GM23248 (cell line): ENCODE data around the gene POMGNT2. TPM values are rescaled to one million over a fixed set of nuclear protein-coding genes. Genes with fewer than 3 reads are reported as not detected.
A peak's percentile ranks its signal among the peaks of the same experiment; 100 is the strongest.

Experiments used
- DNase-seq: peaks from one replicate; pipeline ENCODE4 v3.0.0-alpha.2; 2015
- H2AFZ ChIP-seq: fragments of 200-600 bp; sonication (generic); 2 replicates; pipeline ENCODE4 v1.6.1; 2016; ENCODE audit warnings: antibody characterized with exemption
- H3F3A ChIP-seq: fragments of 200-600 bp; sonication (generic); 2 replicates; pipeline ENCODE4 v1.6.1; 2016; ENCODE audit warnings: mild to moderate bottlenecking, antibody characterized with exemption, mixed run types; ENCODE audit not compliant: insufficient read depth
- H3K27ac ChIP-seq: fragments of 200-600 bp; sonication (generic); 2 replicates; pipeline ENCODE4 v1.5.1; 2016; ENCODE audit warnings: mild to moderate bottlenecking
- H3K27me3 ChIP-seq: fragments of 200-600 bp; sonication (generic); replicated peaks from 2 replicates; pipeline ENCODE4 v1.6.1; 2016; ENCODE audit warnings: mild to moderate bottlenecking; ENCODE audit not compliant: insufficient read depth
- H3K36me3 ChIP-seq: fragments of 200-600 bp; sonication (generic); 2 replicates; pipeline ENCODE4 v1.6.1; 2016; ENCODE audit warnings: low read depth, mild to moderate bottlenecking
- H3K4me1 ChIP-seq: fragments of 200-600 bp; sonication (generic); 2 replicates; pipeline ENCODE4 v1.6.1; 2016; ENCODE audit warnings: mild to moderate bottlenecking; ENCODE audit not compliant: insufficient read depth
- H3K4me2 ChIP-seq: fragments of 200-600 bp; sonication (generic); one replicate; pipeline ENCODE4 v1.6.1; 2016; ENCODE audit warnings: mild to moderate bottlenecking; ENCODE audit not compliant: unreplicated experiment
- H3K4me3 ChIP-seq: fragments of 200-600 bp; sonication (generic); 2 replicates; pipeline ENCODE4 v1.5.1; 2016; ENCODE audit warnings: mild to moderate bottlenecking
- H3K79me2 ChIP-seq: fragments of 200-600 bp; sonication (generic); 2 replicates; pipeline ENCODE4 v1.6.1; 2016; ENCODE audit warnings: mild to moderate bottlenecking; ENCODE audit not compliant: insufficient read depth
- H3K9ac ChIP-seq: fragments of 200-600 bp; sonication (generic); 2 replicates; pipeline ENCODE4 v1.6.1; 2016; ENCODE audit warnings: mild to moderate bottlenecking
- H3K9me2 ChIP-seq: fragments of 200-600 bp; sonication (generic); 2 replicates; pipeline ENCODE4 v1.6.1; 2016; ENCODE audit warnings: mixed run types, mild to moderate bottlenecking, moderate library complexity; ENCODE audit not compliant: insufficient read depth
- H3K9me3 ChIP-seq: fragments of 200-600 bp; sonication (generic); one replicate; pipeline ENCODE4 v1.6.1; 2017; ENCODE audit warnings: low read depth
- H4K20me1 ChIP-seq: fragments of 200-600 bp; sonication (generic); 2 replicates; pipeline ENCODE4 v1.6.0; 2016; ENCODE audit not compliant: insufficient read depth
- EZH2 ChIP-seq: fragments of 200-600 bp; sonication (generic); IDR thresholded peaks from 2 replicates; pipeline ENCODE4 v1.6.1; 2018; ENCODE audit warnings: antibody characterized with exemption, mild to moderate bottlenecking; ENCODE audit not compliant: insufficient read depth, poor library complexity, severe bottlenecking
- EZH2phosphoT487 ChIP-seq: fragments of 200-600 bp; sonication (generic); IDR thresholded peaks from 2 replicates; pipeline ENCODE4 v1.6.1; 2018; ENCODE audit warnings: antibody characterized with exemption, moderate library complexity, mild to moderate bottlenecking, low read depth; ENCODE audit not compliant: insufficient read depth
- WGBS, 2 experiments: methylation state at CpG; one replicate each; pipeline ENCODE4 v1.1.6; 2015 to 2017; ENCODE audit warnings: low lambda C conversion rate in 2 of 2, low coverage in 1 of 2; ENCODE audit errors: missing lambda C conversion rate in 2 of 2; 5-methylcytosine and 5-hydroxymethylcytosine counted together
- in situ Hi-C: fragments of 300-500 bp; cut with MboI; formaldehyde crosslinking; loops from 2 replicates; pipeline ENCODE4 v1.15.0; 2020
- polyA plus RNA-seq: library from polyadenylated mRNA; unstranded; fragments of >200 nt; fragmentation: Nextera tagmentation; extraction: Ambion mirVana; gene quantifications from 2 replicates; pipeline ENCODE4 v1.2.1, GENCODE V29; 2016
- total RNA-seq: library from RNA; depleted of rRNA; stranded (reverse); fragments of >200 nt; shearing (Covaris generic); gene quantifications from 2 replicates; pipeline ENCODE4 v1.2.3, GENCODE V29; 2014; rRNA removed

The POMGNT2 gene
- total and polyA plus RNA-seq, 2 experiments from 2014 or later: 10.6 to 11.6 TPM

DNA sequence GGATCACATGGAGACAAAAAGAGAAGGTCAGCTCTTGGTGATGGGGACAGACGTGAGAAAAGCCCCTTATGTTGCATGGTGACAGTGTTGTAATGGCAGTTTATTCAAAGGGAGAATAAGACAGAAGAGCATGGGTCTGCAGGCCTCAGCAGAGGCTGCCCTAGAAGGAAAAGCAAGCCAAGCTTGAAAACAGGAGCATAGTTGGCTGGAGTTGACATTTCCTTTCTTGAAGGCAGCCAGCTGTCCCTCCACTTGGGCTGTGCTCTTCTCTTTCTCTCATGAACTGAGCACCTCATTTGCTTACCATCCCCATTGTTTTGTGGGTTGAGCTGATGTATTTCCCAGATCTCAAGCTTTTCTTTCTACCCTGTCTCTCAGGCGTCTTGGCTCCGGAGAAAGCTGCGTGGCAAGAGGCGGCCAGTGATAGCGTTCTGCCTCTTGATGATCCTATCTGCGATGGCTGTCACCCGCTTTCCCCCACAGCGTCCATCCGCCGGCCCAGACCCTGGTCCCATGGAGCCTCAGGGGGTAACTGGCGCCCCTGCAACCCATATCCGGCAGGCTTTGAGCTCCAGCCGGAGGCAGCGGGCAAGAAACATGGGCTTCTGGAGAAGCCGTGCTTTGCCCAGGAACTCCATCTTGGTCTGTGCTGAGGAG, 73.9 kb downstream of the POMGNT2 start:
- Histone ChIP-seq H3K4me3 (no peak overlapping the region), H4K20me1 (no peaks in the 10 kb centered on the region), H3K9me3 (no peaks in the 10 kb centered on the region), H3K4me1 (no peaks in the 10 kb centered on the region), H3K4me2 (no peak overlapping the region), H2AFZ (no peak overlapping the region), H3K36me3 (no peaks in the 10 kb centered on the region), H3K79me2 (no peaks in the 10 kb centered on the region), H3F3A (no peaks in the 10 kb centered on the region), H3K9me2 (no peaks in the 10 kb centered on the region), H3K27ac (no peak overlapping the region), H3K27me3 (no peaks in the 10 kb centered on the region), H3K9ac (no peak overlapping the region)
- 88 to 91% methylated on average over 16 of the region's 16 CpGs for WGBS, 2 experiments
- in situ Hi-C loops: no loop called here
- TF ChIP-seq EZH2 (no peak), EZH2phosphoT487 (no peak)
- no peak for DNase-seq

DNA sequence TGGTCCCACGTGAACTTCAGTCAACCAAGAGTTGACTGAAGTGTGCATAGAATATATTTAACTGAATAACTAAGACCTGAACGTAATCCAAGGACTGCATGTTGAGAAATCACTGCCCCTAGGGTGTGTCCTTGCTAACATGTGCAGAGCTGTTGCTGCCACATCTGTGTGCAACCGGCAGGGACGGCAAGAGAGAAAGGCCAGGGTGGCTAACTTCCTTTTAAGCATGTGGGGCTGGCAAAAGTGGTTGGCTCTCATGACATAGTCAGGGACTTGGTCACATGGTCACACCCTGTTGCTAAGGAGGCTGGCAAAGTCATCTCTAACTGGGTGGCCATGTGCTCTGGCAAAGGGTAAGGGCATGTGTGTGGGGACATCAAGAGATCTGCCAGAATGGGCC, 74.4 kb downstream of the POMGNT2 start:
- no peak overlapping the region for H3K9ac ChIP-seq
- peak; percentile 37 for DNase-seq

GRCh38 chr3:43030162-43030935, 75.5 kb downstream of the POMGNT2 start:
- no peaks in the 10 kb centered on the region for H3F3A ChIP-seq
- H3K4me2 ChIP-seq: no peak overlapping the region
- 75 to 77% methylated on average over 15 of the region's 15 CpGs for WGBS, 2 experiments
- no peaks in the 10 kb centered on the region for H3K27me3 ChIP-seq
- no peaks in the 10 kb centered on the region for H3K4me1 ChIP-seq
- no peak overlapping the region for H3K27ac ChIP-seq
- H3K9me3 ChIP-seq: no peaks in the 10 kb centered on the region
- no peaks in the 10 kb centered on the region for H3K79me2 ChIP-seq
- no peaks in the 10 kb centered on the region for H3K9me2 ChIP-seq
- H3K4me3 ChIP-seq: no peak overlapping the region
- H3K36me3 ChIP-seq: no peaks in the 10 kb centered on the region
- H3K9ac ChIP-seq: no peak overlapping the region
- DNase-seq: no peak
- in situ Hi-C loops: no loop called here
- no peaks in the 10 kb centered on the region for H4K20me1 ChIP-seq
- TF ChIP-seq EZH2phosphoT487 (no peak), EZH2 (no peak)
- no peak overlapping the region for H2AFZ ChIP-seq

More for the DNA sequence above, 74.4 kb downstream of the POMGNT2 start:
- Histone ChIP-seq H3K9me2 (no peaks in the 10 kb centered on the region), H3K36me3 (no peaks in the 10 kb centered on the region), H4K20me1 (no peaks in the 10 kb centered on the region), H3K27ac (no peak overlapping the region), H3K4me3 (no peak overlapping the region), H3K9me3 (no peaks in the 10 kb centered on the region), H3F3A (no peaks in the 10 kb centered on the region), H3K4me1 (no peaks in the 10 kb centered on the region), H3K4me2 (no peak overlapping the region), H3K27me3 (no peaks in the 10 kb centered on the region), H2AFZ (no peak overlapping the region), H3K79me2 (no peaks in the 10 kb centered on the region)
- 4 to 5% methylated on average over 4 of the region's 4 CpGs for WGBS, 2 experiments
- TF ChIP-seq EZH2 (no peak), EZH2phosphoT487 (no peak)
- in situ Hi-C loops: no loop called here

Other genes with a start within 250 kb of the POMGNT2 start
- not detected in 2 replicates for gene CYP8B1, start 230.2 kb downstream of the POMGNT2 start, total RNA-seq
- not detected in 2 replicates for gene CYP8B1, start 230.2 kb downstream of the POMGNT2 start, polyA plus RNA-seq
- 1.4 and 1.5 TPM in 2 replicates for gene ZNF662, start 199.9 kb downstream of the POMGNT2 start, total RNA-seq
- gene ZNF662, start 199.9 kb downstream of the POMGNT2 start, polyA plus RNA-seq: 1.6 and 2.3 TPM in 2 replicates
- gene GASK1A, start 126.8 kb downstream of the POMGNT2 start, total RNA-seq: 0.63 and 1.8 TPM in 2 replicates
- 0.08 and 0.10 TPM in 2 replicates for gene GASK1A, start 126.8 kb downstream of the POMGNT2 start, polyA plus RNA-seq
- 11.6 and 15.0 TPM in 2 replicates for gene SNRK, start 180.5 kb upstream of the POMGNT2 start, total RNA-seq
- gene SNRK, start 180.5 kb upstream of the POMGNT2 start, polyA plus RNA-seq: 5.0 and 6.4 TPM in 2 replicates